ENCODE measurements around the gene AATF. TPM values are rescaled to one million over a fixed set of nuclear protein-coding genes. Genes with fewer than 3 reads are reported as not detected.

The AATF gene
- total RNA-seq, 1 donor from 2014 or later: 19.5 TPM

GRCh38 chr17:37082311-37082860 lies 133.6 kb downstream of the AATF start:
- TF ChIP-seq CTCF (IDR thresholded peaks at IDR 0.05): no peak
- no peak for DNase-seq (ENCODE audit: low spot score in 2 of 2)
- Histone ChIP-seq H3K36me3 (peaks cover 7 to 27% of the 10 kb centered on the region in 2 donors), H3K27ac (no peak overlapping the region), H3K9me3 (peaks cover 0 to 6% of the 10 kb centered on the region in 2 donors), H3K4me1 (no peaks in the 10 kb centered on the region), H3K4me3 (no peak overlapping the region), H3K27me3 (no peaks in the 10 kb centered on the region)
- intact Hi-C loops (cut with DNase I): no loop called here

GRCh38 chr17:37082985-37083384 lies 134.2 kb downstream of the AATF start:
- no peaks in the 10 kb centered on the region for H3K4me1 ChIP-seq
- DNase-seq (ENCODE audit: low spot score in 2 of 2): no peak
- no peak overlapping the region for H3K27ac ChIP-seq
- no peak for TF ChIP-seq CTCF (IDR thresholded peaks at IDR 0.05)
- H3K27me3 ChIP-seq: no peaks in the 10 kb centered on the region
- peaks cover 0 to 6% of the 10 kb centered on the region in 2 donors for H3K9me3 ChIP-seq
- intact Hi-C loops (cut with DNase I): no loop called here
- H3K4me3 ChIP-seq: no peak overlapping the region
- H3K36me3 ChIP-seq: peaks cover 7 to 29% of the 10 kb centered on the region in 2 donors

DNA sequence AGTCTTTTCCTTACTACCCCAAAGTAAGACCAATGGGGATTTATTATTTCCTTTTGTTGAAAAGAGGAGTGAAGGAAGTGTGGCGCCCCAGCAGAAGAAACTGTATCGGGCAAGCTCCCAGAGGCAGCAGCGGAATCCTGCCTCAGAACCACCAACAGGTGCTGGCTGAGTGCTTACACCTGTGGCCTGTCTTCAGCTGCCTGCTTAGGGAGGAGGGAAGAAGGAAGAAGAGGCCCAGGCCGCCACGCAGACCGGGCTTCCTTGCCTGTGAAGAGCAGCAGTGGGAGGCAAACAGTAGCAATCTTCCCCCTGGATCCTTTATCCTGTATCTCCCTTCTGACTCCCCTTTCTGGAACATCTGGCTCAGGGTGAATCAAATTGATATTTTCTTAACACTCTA lies 134.7 kb downstream of the AATF start:
- no peak for TF ChIP-seq CTCF (IDR thresholded peaks at IDR 0.05)
- DNase-seq (ENCODE audit: low spot score in 2 of 2): no peak
- Histone ChIP-seq H3K36me3 (peaks cover 7 to 30% of the 10 kb centered on the region in 2 donors), H3K27me3 (no peaks in the 10 kb centered on the region), H3K4me1 (no peaks in the 10 kb centered on the region), H3K27ac (no peak overlapping the region), H3K9me3 (peaks cover 0 to 6% of the 10 kb centered on the region in 2 donors), H3K4me3 (no peak overlapping the region)
- intact Hi-C loops (cut with DNase I): no loop called here

- Histone ChIP-seq H3K36me3 (peaks cover 7 to 38% of the 10 kb centered on the region in 2 donors), H3K4me3 (no peak overlapping the region), H3K9me3 (peaks cover 0 to 2% of the 10 kb centered on the region in 2 donors), H3K27me3 (no peaks in the 10 kb centered on the region), H3K27ac (no peak overlapping the region), H3K4me1 (no peaks in the 10 kb centered on the region)
- TF ChIP-seq CTCF (IDR thresholded peaks at IDR 0.05): no peak
- intact Hi-C loops (cut with DNase I): no loop called here
- DNase-seq (ENCODE audit: low spot score in 2 of 2): no peak
These were observed 135.6 kb downstream of the AATF start for GRCh38 chr17:37084372-37084771.

GRCh38 chr17:37086334-37086733 lies 137.6 kb downstream of the AATF start:
- Histone ChIP-seq H3K27me3 (no peaks in the 10 kb centered on the region), H3K27ac (no peak overlapping the region), H3K4me1 (no peaks in the 10 kb centered on the region), H3K9me3 (no peaks in the 10 kb centered on the region), H3K4me3 (no peak overlapping the region), H3K36me3 (peaks cover 7 to 40% of the 10 kb centered on the region in 2 donors)
- no peak for DNase-seq (ENCODE audit: low spot score in 2 of 2)
- no peak for TF ChIP-seq CTCF (IDR thresholded peaks at IDR 0.05)
- intact Hi-C loops (cut with DNase I): no loop called here

GRCh38 chr17:37086948-37087347 lies 138.2 kb downstream of the AATF start:
- Histone ChIP-seq H3K27ac (no peak overlapping the region), H3K36me3 (peaks cover 7 to 40% of the 10 kb centered on the region in 2 donors), H3K4me1 (no peaks in the 10 kb centered on the region), H3K27me3 (no peaks in the 10 kb centered on the region), H3K4me3 (no peak overlapping the region), H3K9me3 (no peaks in the 10 kb centered on the region)
- intact Hi-C loops (cut with DNase I): no loop called here
- DNase-seq (ENCODE audit: low spot score in 2 of 2): no peak
- no peak for TF ChIP-seq CTCF (IDR thresholded peaks at IDR 0.05)
